ENCODE data around the gene RAB11FIP3. TPM values are rescaled to one million over a fixed set of nuclear protein-coding genes. Genes with fewer than 3 reads are reported as not detected.
"Not testable (repeated sequence)": the region's sequence is repeated elsewhere in the genome, so short reads cannot be mapped to it uniquely, and the experiment has no call there.

Gene RAB11FIP3
- total RNA-seq, 1 donor from 2014 or later, result 60.2 TPM

DNA sequence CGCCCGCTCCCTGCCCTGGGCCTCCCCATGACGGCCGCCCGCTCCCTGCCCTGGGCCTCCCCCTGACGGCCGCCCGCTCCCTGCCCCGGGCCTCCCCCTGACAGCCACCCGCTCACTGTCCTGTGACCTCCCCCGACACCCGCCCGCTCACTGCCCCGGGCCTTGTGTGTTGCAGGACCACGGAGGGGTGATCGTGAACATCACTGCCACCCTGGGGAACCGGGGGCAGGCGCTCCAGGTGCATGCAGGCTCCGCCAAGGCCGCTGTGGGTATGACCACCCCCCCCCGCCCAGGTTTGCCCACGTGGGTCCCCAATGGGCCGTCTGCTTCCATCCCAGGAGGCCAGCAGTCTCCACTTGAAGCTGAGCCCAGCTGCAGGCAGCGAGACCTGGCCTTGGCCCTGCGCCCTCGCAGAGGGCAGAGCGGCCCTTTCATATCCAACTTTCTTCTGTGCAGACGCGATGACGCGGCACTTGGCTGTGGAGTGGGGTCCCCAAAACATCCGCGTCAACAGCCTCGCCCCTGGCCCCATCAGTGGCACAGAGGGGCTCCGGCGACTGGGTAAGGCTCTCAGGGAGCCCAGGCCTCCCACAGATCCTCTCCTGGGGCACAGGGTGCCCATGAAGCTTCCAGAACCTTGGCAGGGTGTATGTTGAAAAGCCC lies 14.8 kb upstream of the RAB11FIP3 start:
- TF ChIP-seq, protein P1, sequence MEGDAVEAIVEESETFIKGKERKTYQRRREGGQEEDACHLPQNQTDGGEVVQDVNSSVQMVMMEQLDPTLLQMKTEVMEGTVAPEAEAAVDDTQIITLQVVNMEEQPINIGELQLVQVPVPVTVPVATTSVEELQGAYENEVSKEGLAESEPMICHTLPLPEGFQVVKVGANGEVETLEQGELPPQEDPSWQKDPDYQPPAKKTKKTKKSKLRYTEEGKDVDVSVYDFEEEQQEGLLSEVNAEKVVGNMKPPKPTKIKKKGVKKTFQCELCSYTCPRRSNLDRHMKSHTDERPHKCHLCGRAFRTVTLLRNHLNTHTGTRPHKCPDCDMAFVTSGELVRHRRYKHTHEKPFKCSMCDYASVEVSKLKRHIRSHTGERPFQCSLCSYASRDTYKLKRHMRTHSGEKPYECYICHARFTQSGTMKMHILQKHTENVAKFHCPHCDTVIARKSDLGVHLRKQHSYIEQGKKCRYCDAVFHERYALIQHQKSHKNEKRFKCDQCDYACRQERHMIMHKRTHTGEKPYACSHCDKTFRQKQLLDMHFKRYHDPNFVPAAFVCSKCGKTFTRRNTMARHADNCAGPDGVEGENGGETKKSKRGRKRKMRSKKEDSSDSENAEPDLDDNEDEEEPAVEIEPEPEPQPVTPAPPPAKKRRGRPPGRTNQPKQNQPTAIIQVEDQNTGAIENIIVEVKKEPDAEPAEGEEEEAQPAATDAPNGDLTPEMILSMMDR (IDR thresholded peaks at IDR 0.05), result no peak
- H3K36me3 Mint-ChIP-seq (ENCODE audit: unreplicated experiment), result peaks cover 8% of the 10 kb centered on the region
- no peak overlapping the region for H3K4me3 Mint-ChIP-seq (ENCODE audit: unreplicated experiment)
- no peak overlapping the region for H3K27ac Mint-ChIP-seq (ENCODE audit: unreplicated experiment)
- H3K4me1 Mint-ChIP-seq (ENCODE audit: unreplicated experiment), result peaks cover 7% of the 10 kb centered on the region
- H3K27me3 Mint-ChIP-seq (ENCODE audit: unreplicated experiment), result no peaks in the 10 kb centered on the region
- H3K9me3 Mint-ChIP-seq (ENCODE audit: unreplicated experiment), result no peaks in the 10 kb centered on the region
- DNase-seq (ENCODE audit: extremely low spot score, unreplicated experiment), result no peak

DNA sequence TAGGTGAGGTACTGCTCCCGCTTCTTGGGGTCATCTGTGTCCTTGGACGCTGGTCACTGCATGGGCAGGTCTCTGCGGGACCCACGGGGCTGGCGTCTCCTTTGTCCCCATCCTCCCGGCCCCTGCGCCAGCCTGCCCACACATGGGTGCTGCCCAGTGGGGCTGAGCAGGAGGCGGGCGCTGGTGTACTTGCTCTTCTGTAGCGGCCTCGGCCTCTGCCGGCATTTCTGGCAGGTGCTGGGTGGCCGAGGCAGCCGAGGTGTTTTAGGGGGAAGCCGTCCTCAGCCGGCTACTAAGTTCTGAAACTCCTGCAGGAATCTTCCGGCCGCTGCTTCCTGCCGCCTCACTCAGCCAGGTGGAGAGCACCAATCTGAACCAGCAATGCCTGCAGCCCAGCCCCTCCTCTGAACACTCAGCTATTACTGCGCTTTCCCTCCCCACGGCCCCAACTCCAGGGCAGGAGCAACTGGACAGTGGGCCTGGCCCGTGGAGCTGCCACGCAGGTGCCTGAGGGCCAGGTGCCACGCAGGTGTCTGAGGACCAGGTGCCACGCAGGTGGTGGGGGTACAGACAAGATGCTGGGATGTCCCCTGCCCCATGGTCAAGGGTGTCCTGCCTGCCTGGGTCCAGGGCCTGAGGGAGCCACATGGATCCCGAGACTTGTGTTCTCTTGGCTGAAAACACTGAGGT lies 13.7 kb upstream of the RAB11FIP3 start:
- Mint-ChIP-seq H3K27me3 (ENCODE audit: unreplicated experiment) (no peaks in the 10 kb centered on the region), H3K9me3 (ENCODE audit: unreplicated experiment) (no peaks in the 10 kb centered on the region), H3K27ac (ENCODE audit: unreplicated experiment) (no peak overlapping the region)

DNA sequence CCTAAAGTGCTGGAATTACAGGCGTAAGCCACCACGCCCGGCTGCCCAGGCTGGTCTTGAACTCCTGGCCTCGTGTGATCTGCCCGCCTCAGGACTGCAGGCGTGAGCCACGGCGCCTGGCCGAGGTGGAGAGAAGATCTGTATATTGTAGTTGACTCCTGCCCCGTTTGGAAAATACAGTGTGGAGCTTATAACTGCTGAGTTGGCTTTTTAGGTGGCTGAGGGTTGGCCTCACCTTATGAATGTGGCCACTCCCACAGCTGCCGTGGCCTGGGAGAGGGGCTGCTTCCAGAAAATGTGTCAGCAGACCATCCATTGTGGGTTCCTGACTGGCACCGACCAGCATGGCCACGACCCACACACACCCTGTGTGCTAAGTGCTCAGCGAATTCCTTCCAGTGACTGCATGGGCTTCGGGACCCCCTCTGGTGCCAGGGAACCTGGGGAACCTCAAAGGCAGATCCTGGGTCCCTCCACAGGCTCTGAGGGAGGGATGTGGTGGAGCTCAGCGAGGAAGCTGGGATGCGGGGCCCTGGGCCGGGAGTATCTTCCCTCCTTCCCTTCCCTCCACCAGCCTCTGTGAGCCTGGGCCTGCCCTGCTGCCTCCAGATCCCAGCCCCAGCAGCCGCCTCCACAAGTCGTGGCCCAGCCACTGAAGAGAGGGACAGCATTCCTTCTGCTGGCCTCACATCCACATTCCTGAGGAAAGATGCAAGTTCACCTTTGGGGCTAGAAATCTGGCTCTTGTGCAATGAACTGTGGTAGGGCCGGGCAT lies 10.9 kb upstream of the RAB11FIP3 start:
- H3K27ac Mint-ChIP-seq (ENCODE audit: unreplicated experiment), result no peak overlapping the region
- no peaks in the 10 kb centered on the region for H3K27me3 Mint-ChIP-seq (ENCODE audit: unreplicated experiment)
- peaks cover 7% of the 10 kb centered on the region for H3K36me3 Mint-ChIP-seq (ENCODE audit: unreplicated experiment)
- no peak for DNase-seq (ENCODE audit: extremely low spot score, unreplicated experiment)
- H3K9me3 Mint-ChIP-seq (ENCODE audit: unreplicated experiment), result no peaks in the 10 kb centered on the region
- H3K4me1 Mint-ChIP-seq (ENCODE audit: unreplicated experiment), result peaks cover 2% of the 10 kb centered on the region
- H3K4me3 Mint-ChIP-seq (ENCODE audit: unreplicated experiment), result no peak overlapping the region
- TF ChIP-seq, protein P1 (IDR thresholded peaks at IDR 0.05), result no peak

More for the DNA sequence above, 13.7 kb upstream of the RAB11FIP3 start:
- peaks cover 7% of the 10 kb centered on the region for H3K4me1 Mint-ChIP-seq (ENCODE audit: unreplicated experiment)
- no peak for DNase-seq (ENCODE audit: extremely low spot score, unreplicated experiment)
- TF ChIP-seq, protein P1 (IDR thresholded peaks at IDR 0.05), result no peak
- H3K4me3 Mint-ChIP-seq (ENCODE audit: unreplicated experiment), result no peak overlapping the region
- H3K36me3 Mint-ChIP-seq (ENCODE audit: unreplicated experiment), result peaks cover 8% of the 10 kb centered on the region

DNA sequence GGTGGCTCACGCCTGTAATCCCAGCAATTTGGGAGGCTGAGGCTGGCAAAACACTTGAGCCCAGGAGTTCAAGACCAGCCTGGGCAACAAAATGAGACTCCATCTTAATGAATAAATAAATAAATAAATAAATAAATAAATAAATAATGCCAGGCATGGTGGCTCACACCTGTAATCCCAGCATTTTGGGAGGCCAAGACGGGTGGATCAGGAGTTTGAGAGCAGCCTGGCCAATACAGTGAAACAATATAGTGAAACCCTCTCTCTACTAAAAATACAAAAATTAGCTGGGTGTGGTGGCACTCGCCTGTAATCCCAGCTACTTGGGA lies 10.3 kb upstream of the RAB11FIP3 start:
- H3K36me3 Mint-ChIP-seq (ENCODE audit: unreplicated experiment); H3K4me1 Mint-ChIP-seq (ENCODE audit: unreplicated experiment); H3K27me3 Mint-ChIP-seq (ENCODE audit: unreplicated experiment); DNase-seq (ENCODE audit: extremely low spot score, unreplicated experiment); H3K4me3 Mint-ChIP-seq (ENCODE audit: unreplicated experiment); H3K27ac Mint-ChIP-seq (ENCODE audit: unreplicated experiment); H3K9me3 Mint-ChIP-seq (ENCODE audit: unreplicated experiment): not testable (repeated sequence)

DNA sequence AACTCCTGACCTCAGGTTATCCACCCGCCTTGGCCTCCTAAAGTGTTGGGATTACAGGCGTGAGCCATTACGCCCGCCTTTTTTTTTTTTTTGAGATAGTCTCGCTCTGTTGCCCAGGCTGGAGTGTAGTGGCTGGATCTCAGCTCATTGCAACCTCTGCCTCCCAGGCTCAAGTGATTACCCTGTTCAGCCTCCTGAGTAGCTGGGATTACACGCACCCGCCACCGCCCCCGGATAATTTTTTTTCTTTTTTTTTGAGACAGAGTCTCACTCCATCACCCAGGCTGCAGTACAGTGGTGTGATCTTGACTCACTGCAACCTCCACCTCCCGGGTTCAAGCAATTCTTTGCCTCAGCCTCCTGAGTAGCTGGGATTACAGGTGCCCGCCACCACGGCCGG lies 3.3 kb upstream of the RAB11FIP3 start:
- not testable (repeated sequence) for H3K36me3 Mint-ChIP-seq (ENCODE audit: unreplicated experiment); H3K27ac Mint-ChIP-seq (ENCODE audit: unreplicated experiment); H3K4me3 Mint-ChIP-seq (ENCODE audit: unreplicated experiment); DNase-seq (ENCODE audit: extremely low spot score, unreplicated experiment); H3K9me3 Mint-ChIP-seq (ENCODE audit: unreplicated experiment); H3K27me3 Mint-ChIP-seq (ENCODE audit: unreplicated experiment)
- peaks cover 19% of the 10 kb centered on the region for H3K4me1 Mint-ChIP-seq (ENCODE audit: unreplicated experiment)
